Body of pancreas (tissue), 4 donors: Measurements from ENCODE around the gene GYG2. TPM values are rescaled to one million over a fixed set of nuclear protein-coding genes. Genes with fewer than 3 reads are reported as not detected.
"Not testable (repeated sequence)": the region's sequence is repeated elsewhere in the genome, so short reads cannot be mapped to it uniquely, and the experiment has no call there.

Experiments used
- ATAC-seq: fragments of 150-250 bp; one replicate; pipeline ENCODE4 v1.9.1; 2016
- DNase-seq, 4 donors: peaks; one replicate each; pipeline ENCODE4 v3.0.0-alpha.2; 2019
- H3K27ac ChIP-seq, 4 donors: fragments of 200-600 bp; sonication (generic); 1 replicate in 3 of 4; 2 replicates in 1 of 4; pipeline versions ENCODE4 v1.5.1 to v1.6.1; 2016 to 2019; ENCODE audit warnings: mild to moderate bottlenecking in 1 of 4, mixed read lengths in 1 of 4, moderate library complexity in 1 of 4
- H3K27me3 ChIP-seq, 2 donors: fragments of 200-600 bp; sonication (generic); one replicate each; pipeline ENCODE4 v1.6.0; 2016; ENCODE audit warnings: mild to moderate bottlenecking in 1 of 2
- H3K36me3 ChIP-seq, 2 donors: fragments of 200-600 bp; sonication (generic); replicated peaks in 1 of 2; 2 replicates each; pipeline ENCODE4 v1.5.1; 2016; ENCODE audit warnings: low read depth in 2 of 2; ENCODE audit not compliant: insufficient read depth in 1 of 2
- H3K4me1 ChIP-seq: fragments of 200-600 bp; sonication (generic); one replicate; pipeline ENCODE4 v1.6.0; 2016
- H3K4me3 ChIP-seq, 2 donors: fragments of 200-600 bp; sonication (generic); 1 replicate in 1 of 2; 2 replicates in 1 of 2; pipeline ENCODE4 v1.5.1; 2016 to 2019
- H3K9me3 ChIP-seq, 3 donors: fragments of 200-600 bp; sonication (generic); 1 replicate in 2 of 3; 2 replicates in 1 of 3; pipeline ENCODE4 v1.5.1; 2016
- CTCF ChIP-seq, 7 experiments: fragments of 450-650 bp in 4 of 7; fragments of 200-600 bp in 3 of 7; sonication (generic) in 3 of 7; IDR thresholded peaks; one replicate each; pipeline ENCODE4 v1.5.1; 2016 to 2019; ENCODE audit warnings: antibody characterized with exemption in 7 of 7
- POLR2A ChIP-seq, 3 donors: fragments of 450-650 bp; IDR thresholded peaks; one replicate each; pipeline ENCODE4 v1.6.1; 2016; ENCODE audit warnings: antibody characterized with exemption in 3 of 3, mild to moderate bottlenecking in 2 of 3
- WGBS, 2 donors: methylation state at CpG; one replicate each; pipeline ENCODE4 v1.1.5; 2017; 5-methylcytosine and 5-hydroxymethylcytosine counted together
- intact Hi-C: fragments of 100-400 bp; cut with DNase I; formaldehyde crosslinking; loops from one replicate; pipeline ENCODE4 v1.15.1; 2023
- total RNA-seq, 2 donors: library from RNA; depleted of rRNA; stranded (reverse); fragments of >200 nt; gene quantifications; one replicate each; pipeline ENCODE4 v1.1.0, GENCODE V29; 2016

The GYG2 gene
- total RNA-seq, 2 donors from 2014 or later = 6.0 to 21.4 TPM

- 0 to 4% methylated on average over 14 to 22 of the region's 22 CpGs for WGBS, 2 donors
- TF ChIP-seq POLR2A (IDR thresholded peaks at IDR 0.05) = peak in 2 of 3 donors; percentile 60 to 70
- DNase-seq (peak; percentile 73 to 91 (median 89)), ATAC-seq (peak; percentile 85)
- Histone ChIP-seq H3K27ac (peak overlapping the region; percentile 88 to 92 (median 91)), H3K4me1 (peaks cover 51% of the 10 kb centered on the region)
- H3K9me3 ChIP-seq, H3K36me3 ChIP-seq, H3K27me3 ChIP-seq, H3K4me3 ChIP-seq, intact Hi-C loops: not testable (repeated sequence)
Measured at GRCh38 chrX:2897690-2898623, 69.2 kb downstream of the GYG2 start.

- H3K4me3 ChIP-seq = no peak overlapping the region
- no peaks in the 10 kb centered on the region for H3K27me3 ChIP-seq
- peak; percentile 45 for ATAC-seq
- TF ChIP-seq CTCF (IDR thresholded peaks at IDR 0.05) = no peak
- no peak for TF ChIP-seq POLR2A (IDR thresholded peaks at IDR 0.05)
- peak overlapping the region; percentile 88 to 92 (median 91) for H3K27ac ChIP-seq
- H3K36me3 ChIP-seq = no peaks in the 10 kb centered on the region
- intact Hi-C loops = no loop called here
- 31 to 43% methylated on average over 10 to 12 of the region's 13 CpGs for WGBS, 2 donors
- peak; percentile 50 to 76 (median 70) for DNase-seq
- peaks cover 51% of the 10 kb centered on the region for H3K4me1 ChIP-seq
- no peaks in the 10 kb centered on the region for H3K9me3 ChIP-seq
Measured at GRCh38 chrX:2898846-2899512, 70.2 kb downstream of the GYG2 start.

- 93 to 95% methylated on average over 8 to 9 of the region's 9 CpGs for WGBS, 2 donors
- ATAC-seq (no peak), DNase-seq (no peak)
- Histone ChIP-seq H3K4me3 (no peak overlapping the region), H3K27me3 (no peaks in the 10 kb centered on the region), H3K27ac (no peak overlapping the region), H3K36me3 (no peaks in the 10 kb centered on the region), H3K4me1 (peaks cover 30% of the 10 kb centered on the region), H3K9me3 (no peaks in the 10 kb centered on the region)
- intact Hi-C loops = no loop called here
- no peak for TF ChIP-seq POLR2A (IDR thresholded peaks at IDR 0.05)
- no peak for TF ChIP-seq CTCF (IDR thresholded peaks at IDR 0.05)
Measured at GRCh38 chrX:2901367-2902036, 72.8 kb downstream of the GYG2 start.

GRCh38 chrX:2902841-2903240 is 74.1 kb downstream of the GYG2 start:
- 80 to 100% methylated on average over 1 of the region's 1 CpG for WGBS, 2 donors
- no peak overlapping the region for H3K27ac ChIP-seq
- no peak for ATAC-seq
- peaks cover 23% of the 10 kb centered on the region for H3K4me1 ChIP-seq
- H3K4me3 ChIP-seq = no peak overlapping the region
- no peaks in the 10 kb centered on the region for H3K9me3 ChIP-seq
- H3K27me3 ChIP-seq = no peaks in the 10 kb centered on the region
- TF ChIP-seq POLR2A (IDR thresholded peaks at IDR 0.05) = no peak
- no peak for TF ChIP-seq CTCF (IDR thresholded peaks at IDR 0.05)
- intact Hi-C loops = no loop called here
- no peak for DNase-seq
- H3K36me3 ChIP-seq = no peaks in the 10 kb centered on the region

GRCh38 chrX:2903366-2903765 is 74.6 kb downstream of the GYG2 start:
- Histone ChIP-seq H3K36me3 (no peaks in the 10 kb centered on the region), H3K9me3 (no peaks in the 10 kb centered on the region), H3K4me1 (peaks cover 23% of the 10 kb centered on the region), H3K4me3 (no peak overlapping the region), H3K27me3 (no peaks in the 10 kb centered on the region), H3K27ac (no peak overlapping the region)
- WGBS, 2 donors = 90 to 100% methylated on average over 2 of the region's 2 CpGs
- DNase-seq (no peak), ATAC-seq (no peak)
- intact Hi-C loops = no loop called here
- TF ChIP-seq CTCF (IDR thresholded peaks at IDR 0.05) (no peak), POLR2A (IDR thresholded peaks at IDR 0.05) (no peak)
